ENCODE results near the gene KCNMB4.

Gene KCNMB4

GRCh38 chr12:70365648-70366518 is at the start of gene KCNMB4:
KCNMB4 (plus strand) TSS chr12:70366290; CDS start chr12:70366735, 445 bp downstream.
- no peak for TF ChIP-seq MAX (IDR thresholded peaks at IDR 0.05; ENCODE audit: low read depth, low read length)
- TF ChIP-seq POLR2A (IDR thresholded peaks at IDR 0.05; ENCODE audit: extremely low read depth, insufficient read length), result peak; percentile 16
- peak within 1 kb of the TSS; percentile 60 for H3K4me3 ChIP-seq (ENCODE audit: low read depth, low read length)
- DNase-seq (ENCODE audit: low read depth), result peak; percentile 73

- H3K4me3 ChIP-seq (ENCODE audit: low read depth, low read length), result no peak overlapping the region
- DNase-seq (ENCODE audit: low read depth), result peak; percentile 56
- no peak for TF ChIP-seq POLR2A (IDR thresholded peaks at IDR 0.05; ENCODE audit: extremely low read depth, insufficient read length)
- TF ChIP-seq CTCF (IDR thresholded peaks at IDR 0.05; ENCODE audit: low read depth, low read length), result no peak
- no peak for TF ChIP-seq MAX (IDR thresholded peaks at IDR 0.05; ENCODE audit: low read depth, low read length)
- TF ChIP-seq MYC (IDR thresholded peaks at IDR 0.05; ENCODE audit: low read depth, low read length), result no peak
Measured at GRCh38 chr12:70317781-70318180, 48.3 kb upstream of the KCNMB4 start.

- no peak for DNase-seq (ENCODE audit: low read depth)
- no peak overlapping the region for H3K4me3 ChIP-seq (ENCODE audit: low read depth, low read length)
- no peak for TF ChIP-seq POLR2A (IDR thresholded peaks at IDR 0.05; ENCODE audit: extremely low read depth, insufficient read length)
Measured at GRCh38 chr12:70319605-70320004, 46.5 kb upstream of the KCNMB4 start.

GRCh38 chr12:70321191-70321590 is 44.9 kb upstream of the KCNMB4 start:
- DNase-seq (ENCODE audit: low read depth), result no peak

GRCh38 chr12:70327541-70327940 is 38.5 kb upstream of the KCNMB4 start:
- H3K4me3 ChIP-seq (ENCODE audit: low read depth, low read length), result no peak overlapping the region
- TF ChIP-seq MAX (IDR thresholded peaks at IDR 0.05; ENCODE audit: low read depth, low read length) (no peak), CTCF (IDR thresholded peaks at IDR 0.05; ENCODE audit: low read depth, low read length) (no peak), POLR2A (IDR thresholded peaks at IDR 0.05; ENCODE audit: extremely low read depth, insufficient read length) (no peak), MYC (IDR thresholded peaks at IDR 0.05; ENCODE audit: low read depth, low read length) (no peak)
- no peak for DNase-seq (ENCODE audit: low read depth)

More at GRCh38 chr12:70321191-70321590, 44.9 kb upstream of the KCNMB4 start:
- TF ChIP-seq MAX (IDR thresholded peaks at IDR 0.05; ENCODE audit: low read depth, low read length), result no peak
- TF ChIP-seq MYC (IDR thresholded peaks at IDR 0.05; ENCODE audit: low read depth, low read length), result no peak
- TF ChIP-seq POLR2A (IDR thresholded peaks at IDR 0.05; ENCODE audit: extremely low read depth, insufficient read length), result no peak
- TF ChIP-seq CTCF (IDR thresholded peaks at IDR 0.05; ENCODE audit: low read depth, low read length), result no peak
- no peak overlapping the region for H3K4me3 ChIP-seq (ENCODE audit: low read depth, low read length)

GRCh38 chr12:70329728-70330127 is 36.4 kb upstream of the KCNMB4 start:
- no peak for DNase-seq (ENCODE audit: low read depth)
- TF ChIP-seq MAX (IDR thresholded peaks at IDR 0.05; ENCODE audit: low read depth, low read length) (no peak), CTCF (IDR thresholded peaks at IDR 0.05; ENCODE audit: low read depth, low read length) (no peak), MYC (IDR thresholded peaks at IDR 0.05; ENCODE audit: low read depth, low read length) (no peak), POLR2A (IDR thresholded peaks at IDR 0.05; ENCODE audit: extremely low read depth, insufficient read length) (no peak)
- no peak overlapping the region for H3K4me3 ChIP-seq (ENCODE audit: low read depth, low read length)
